ENCODE data around the gene PNP. TPM values are rescaled to one million over a fixed set of nuclear protein-coding genes. Genes with fewer than 3 reads are reported as not detected.

The PNP gene
- total and polyA plus RNA-seq, 2 donors (not counting 3 experiments of a cell fraction or from before 2014, with no cell fraction given) = 245 to 271 TPM

GRCh38 chr14:20493634-20494033 is 24.4 kb downstream of the PNP start:
- H3K27me3 ChIP-seq (ENCODE audit: control insufficient read depth in 2 of 2, insufficient read depth in 2 of 2, low read length in 2 of 2) = no peaks in the 10 kb centered on the region
- CTCF ChIA-PET = interaction anchor here (0.7 kb wide), 1 partner anchor 8 kb away, joined by 4 read pairs; no protein-coding TSS in a partner anchor
- no peak for DNase-seq (ENCODE audit: low read depth, low spot score)

More at GRCh38 chr14:20493634-20494033, 24.4 kb downstream of the PNP start:
- Histone ChIP-seq H3K9me3 (replicated peaks; ENCODE audit: control insufficient read depth, insufficient read depth, low read length) (no peaks in the 10 kb centered on the region), H3K4me3 (replicated peaks in 1 of 3; ENCODE audit: insufficient read depth in 1 of 3, low read depth in 1 of 3, low read length in 3 of 3) (no peak overlapping the region), H2AFZ (ENCODE audit: low read depth, low read length) (no peak overlapping the region), H4K20me1 (replicated peaks; ENCODE audit: control insufficient read depth, extremely low read depth, insufficient read depth, low read length) (no peaks in the 10 kb centered on the region), H3K27ac (ENCODE audit: insufficient read depth, low read depth, low read length) (no peak overlapping the region), H3K36me3 (ENCODE audit: control insufficient read depth in 2 of 2, extremely low read depth in 1 of 2, insufficient read depth in 2 of 2, low read length in 2 of 2) (no peaks in the 10 kb centered on the region), H3K9ac (replicated peaks; ENCODE audit: extremely low read depth, insufficient read depth, low read length) (no peak overlapping the region), H3K4me2 (ENCODE audit: insufficient read depth, low read length) (no peak overlapping the region), H3K9me1 (replicated peaks; ENCODE audit: control insufficient read depth, extremely low read depth, insufficient read depth, low read length) (no peaks in the 10 kb centered on the region), H3K4me1 (ENCODE audit: control insufficient read depth, extremely low read depth, insufficient read depth, low read length) (peaks cover 16% of the 10 kb centered on the region), H3K79me2 (ENCODE audit: control insufficient read depth, insufficient read depth, low read length) (no peaks in the 10 kb centered on the region)
- no TSS peak for BruUV-seq (replicated peaks)
- POLR2A ChIA-PET = no interaction called here
- TF ChIP-seq, protein P1, sequence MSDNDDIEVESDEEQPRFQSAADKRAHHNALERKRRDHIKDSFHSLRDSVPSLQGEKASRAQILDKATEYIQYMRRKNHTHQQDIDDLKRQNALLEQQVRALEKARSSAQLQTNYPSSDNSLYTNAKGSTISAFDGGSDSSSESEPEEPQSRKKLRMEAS (IDR thresholded peaks at IDR 0.05; ENCODE audit: insufficient read depth, insufficient read length) = no peak
- TF ChIP-seq EZH2 (IDR thresholded peaks at IDR 0.05; ENCODE audit: borderline replicate concordance, low read depth, low read length, severe bottlenecking) = no peak
- TF ChIP-seq, protein P2, sequence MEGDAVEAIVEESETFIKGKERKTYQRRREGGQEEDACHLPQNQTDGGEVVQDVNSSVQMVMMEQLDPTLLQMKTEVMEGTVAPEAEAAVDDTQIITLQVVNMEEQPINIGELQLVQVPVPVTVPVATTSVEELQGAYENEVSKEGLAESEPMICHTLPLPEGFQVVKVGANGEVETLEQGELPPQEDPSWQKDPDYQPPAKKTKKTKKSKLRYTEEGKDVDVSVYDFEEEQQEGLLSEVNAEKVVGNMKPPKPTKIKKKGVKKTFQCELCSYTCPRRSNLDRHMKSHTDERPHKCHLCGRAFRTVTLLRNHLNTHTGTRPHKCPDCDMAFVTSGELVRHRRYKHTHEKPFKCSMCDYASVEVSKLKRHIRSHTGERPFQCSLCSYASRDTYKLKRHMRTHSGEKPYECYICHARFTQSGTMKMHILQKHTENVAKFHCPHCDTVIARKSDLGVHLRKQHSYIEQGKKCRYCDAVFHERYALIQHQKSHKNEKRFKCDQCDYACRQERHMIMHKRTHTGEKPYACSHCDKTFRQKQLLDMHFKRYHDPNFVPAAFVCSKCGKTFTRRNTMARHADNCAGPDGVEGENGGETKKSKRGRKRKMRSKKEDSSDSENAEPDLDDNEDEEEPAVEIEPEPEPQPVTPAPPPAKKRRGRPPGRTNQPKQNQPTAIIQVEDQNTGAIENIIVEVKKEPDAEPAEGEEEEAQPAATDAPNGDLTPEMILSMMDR (IDR thresholded peaks at IDR 0.05; ENCODE audit: extremely low read depth in 1 of 2, insufficient read depth in 1 of 2, low read depth in 1 of 2, low read length in 2 of 2) = no peak
- TF ChIP-seq MYC (IDR thresholded peaks at IDR 0.05; ENCODE audit: low read depth, low read length) = no peak
- no peak for FAIRE-seq
- intact Hi-C loops (cut with micrococcal nuclease) = no loop called here
- dilution Hi-C loops (cut with MboI; ENCODE audit: extremely low pct_ligation_motif_present, low sequenced_read_pairs) = no loop called here
